GM19239 (cell line): Measurements from ENCODE around the gene PPM1G.
A peak's percentile ranks its signal among the peaks of the same experiment; 100 is the strongest.
"Not testable (repeated sequence)": the region's sequence is repeated elsewhere in the genome, so short reads cannot be mapped to it uniquely, and the experiment has no call there.

Source experiments
- DNase-seq: peaks from one replicate; pipeline ENCODE4 v3.0.0; 2011; ENCODE audit warnings: low spot score; ENCODE audit not compliant: insufficient read length
- FAIRE-seq: peaks from 2 replicates; lab custom pipeline; 2011; peaks lifted over from hg19 to GRCh38; lab: Jason Lieb, UNC

The PPM1G gene

DNA sequence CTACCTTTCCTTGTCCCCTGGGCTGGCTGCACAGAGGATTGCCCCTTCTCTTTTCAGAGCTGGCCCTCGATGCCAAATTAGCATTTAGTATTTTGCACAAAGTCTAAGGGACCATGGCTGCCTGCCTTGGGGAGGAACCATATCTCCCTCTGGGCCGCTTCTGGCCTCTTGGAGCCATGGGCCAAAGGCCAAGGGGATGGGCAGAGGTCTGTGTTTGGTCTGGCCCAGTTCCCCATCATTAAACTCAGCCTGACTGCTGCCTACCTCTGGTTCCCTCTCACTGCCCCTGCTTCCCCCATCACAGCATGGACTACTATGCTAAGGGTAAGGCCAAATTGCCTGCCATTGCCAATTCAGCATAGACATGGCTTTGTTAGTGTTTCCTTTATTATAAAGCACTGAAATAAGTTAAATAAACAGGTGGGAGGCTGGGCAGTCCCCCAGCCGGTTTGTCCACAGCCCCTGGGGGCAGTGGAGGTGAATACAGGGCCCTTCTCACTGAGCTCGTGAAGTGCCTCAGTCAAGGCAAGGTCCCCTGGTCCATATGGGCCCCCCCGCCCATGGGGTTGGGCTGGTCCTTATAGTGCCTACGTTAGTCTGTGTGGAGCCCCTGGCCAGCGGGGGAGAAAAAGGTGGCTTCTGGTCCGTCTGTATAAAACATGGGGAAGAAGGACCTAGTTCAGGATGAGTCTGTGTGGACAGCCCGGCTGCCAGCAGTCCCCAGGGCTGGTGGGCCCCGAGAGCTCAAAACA is 32.3 kb downstream of the PPM1G start:
- no peak for FAIRE-seq

GRCh38 chr2:27376151-27376865 is 33.1 kb downstream of the PPM1G start:
- no peak for FAIRE-seq
- no peak for DNase-seq

More for the DNA sequence above, 32.3 kb downstream of the PPM1G start:
- DNase-seq: no peak

DNA sequence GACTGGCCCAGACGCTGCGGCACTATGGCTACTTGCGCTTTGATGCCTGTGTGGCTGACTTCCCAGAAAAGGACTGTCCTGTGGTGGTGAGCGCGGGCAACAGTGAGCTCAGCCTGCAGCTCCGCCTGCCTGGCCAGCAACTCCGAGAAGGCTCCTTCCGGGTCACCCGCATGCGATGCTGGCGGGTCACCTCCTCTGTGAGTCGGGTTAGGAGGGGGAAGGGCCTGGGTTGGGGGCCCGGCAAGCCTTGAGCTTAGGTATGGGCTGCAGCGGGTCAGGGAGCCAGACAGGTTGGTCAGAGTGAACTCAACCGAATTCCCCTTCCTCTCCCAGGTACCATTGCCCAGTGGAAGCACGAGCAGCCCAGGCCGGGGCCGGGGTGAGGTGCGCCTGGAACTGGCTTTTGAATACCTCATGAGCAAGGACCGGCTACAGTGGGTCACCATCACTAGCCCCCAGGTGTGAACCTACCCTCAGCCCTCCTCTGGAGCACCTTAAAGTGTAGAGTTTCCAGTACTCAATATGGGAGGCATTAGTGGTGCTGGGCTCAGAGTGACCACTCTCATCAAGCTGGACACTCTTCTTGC is 33.8 kb downstream of the PPM1G start:
- FAIRE-seq: no peak
- DNase-seq: no peak

DNA sequence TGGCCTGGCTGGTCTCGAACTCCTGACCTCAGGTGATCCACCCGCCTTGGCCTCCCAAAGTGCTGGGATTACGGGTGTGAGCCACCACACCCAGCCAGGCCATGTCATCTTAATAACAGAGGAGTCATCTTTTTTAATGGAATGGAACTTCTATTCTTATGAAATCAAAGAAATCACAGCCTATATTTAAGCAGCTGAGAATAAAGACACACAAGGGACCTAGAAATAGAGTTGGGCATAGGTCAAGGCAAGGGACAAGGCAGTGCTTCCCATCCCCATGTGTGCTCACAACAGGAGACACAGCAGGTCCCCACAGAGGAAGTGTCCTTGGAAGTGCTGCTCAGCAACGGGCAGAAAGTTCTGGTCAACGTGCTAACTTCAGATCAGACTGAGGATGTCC is 35.8 kb downstream of the PPM1G start:
- FAIRE-seq (no peak), DNase-seq (no peak)

DNA sequence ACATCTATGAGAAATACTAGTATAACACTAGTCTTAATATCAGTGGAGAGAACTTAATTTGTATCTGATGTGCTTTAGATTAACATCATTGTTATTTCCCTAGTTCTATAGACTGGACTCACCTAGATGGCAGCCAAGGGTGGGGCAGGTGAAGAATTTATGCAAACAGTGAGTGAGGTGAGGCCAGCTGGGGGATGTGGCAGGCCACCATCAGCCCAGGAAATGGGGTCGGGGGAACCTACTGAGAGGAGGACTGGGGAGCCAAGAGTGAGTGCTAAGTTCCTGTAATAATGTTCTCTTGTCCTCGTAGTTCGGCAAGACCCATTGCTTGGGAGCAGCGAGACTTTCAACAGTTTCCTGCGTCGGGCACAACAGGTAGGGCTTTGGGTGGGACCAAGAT is 36.5 kb downstream of the PPM1G start:
- DNase-seq (no peak), FAIRE-seq (no peak)

GRCh38 chr2:27370816-27371620 is 38.4 kb downstream of the PPM1G start:
- DNase-seq: peak; percentile 24
- FAIRE-seq: peak; percentile 74

DNA sequence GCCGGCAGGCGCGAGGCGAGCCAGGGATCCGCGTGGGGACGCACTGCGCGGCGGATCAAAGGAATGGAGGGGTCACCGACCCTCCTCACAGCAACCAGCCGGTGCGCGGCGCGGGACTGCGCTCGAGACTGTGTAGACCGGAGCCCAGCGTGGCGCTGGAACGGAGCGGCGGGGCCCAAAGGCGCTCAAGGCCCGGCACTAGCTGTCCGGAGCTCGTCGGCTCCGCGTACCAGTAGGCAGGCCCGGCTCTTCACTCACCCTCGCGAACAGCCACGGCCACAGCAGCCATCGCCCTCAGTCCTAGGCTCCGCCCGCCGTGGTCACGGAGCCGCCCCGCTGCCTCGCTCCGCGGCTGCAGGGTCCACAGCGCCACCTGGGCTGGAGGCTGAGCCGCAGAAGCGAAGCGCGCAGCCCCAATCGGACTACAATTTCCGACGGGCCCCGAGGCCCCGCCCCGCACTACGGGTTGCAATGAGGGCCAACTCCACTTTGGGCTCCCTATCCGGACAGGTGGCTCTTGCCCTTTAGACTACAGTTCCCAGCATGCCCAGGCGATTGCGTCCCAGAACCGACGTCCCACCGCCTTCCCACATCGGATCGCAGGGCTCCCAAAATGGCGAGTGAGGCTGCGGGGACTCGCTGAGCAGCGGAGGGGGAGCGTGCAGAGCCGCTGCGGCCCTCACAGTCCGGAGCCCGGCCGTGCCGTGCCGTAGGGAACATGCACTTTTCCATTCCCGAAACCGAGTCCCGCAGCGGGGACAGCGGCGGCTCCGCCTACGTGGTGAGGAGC is 39.2 kb downstream of the PPM1G start, which contains the start of the genes EIF2B4 and SNX17:
TSS of gene EIF2B4 (minus strand) at position 313 of the 790 bp plus-strand sequence. CDS start at position 289, 24 bp downstream.
TSS of gene SNX17 (plus strand) at position 591 of the 790 bp plus-strand sequence. CDS start at position 719, 128 bp downstream.
- FAIRE-seq: peak; percentile 96
- DNase-seq: peak; percentile 90

GRCh38 chr2:27369471-27370025 is 39.8 kb downstream of the PPM1G start:
- peak; percentile 47 for FAIRE-seq
- DNase-seq: peak; percentile 29

- no peak for FAIRE-seq
- DNase-seq: no peak
Observed at GRCh38 chr2:27363933-27364332, 45.5 kb downstream of the PPM1G start.

DNA sequence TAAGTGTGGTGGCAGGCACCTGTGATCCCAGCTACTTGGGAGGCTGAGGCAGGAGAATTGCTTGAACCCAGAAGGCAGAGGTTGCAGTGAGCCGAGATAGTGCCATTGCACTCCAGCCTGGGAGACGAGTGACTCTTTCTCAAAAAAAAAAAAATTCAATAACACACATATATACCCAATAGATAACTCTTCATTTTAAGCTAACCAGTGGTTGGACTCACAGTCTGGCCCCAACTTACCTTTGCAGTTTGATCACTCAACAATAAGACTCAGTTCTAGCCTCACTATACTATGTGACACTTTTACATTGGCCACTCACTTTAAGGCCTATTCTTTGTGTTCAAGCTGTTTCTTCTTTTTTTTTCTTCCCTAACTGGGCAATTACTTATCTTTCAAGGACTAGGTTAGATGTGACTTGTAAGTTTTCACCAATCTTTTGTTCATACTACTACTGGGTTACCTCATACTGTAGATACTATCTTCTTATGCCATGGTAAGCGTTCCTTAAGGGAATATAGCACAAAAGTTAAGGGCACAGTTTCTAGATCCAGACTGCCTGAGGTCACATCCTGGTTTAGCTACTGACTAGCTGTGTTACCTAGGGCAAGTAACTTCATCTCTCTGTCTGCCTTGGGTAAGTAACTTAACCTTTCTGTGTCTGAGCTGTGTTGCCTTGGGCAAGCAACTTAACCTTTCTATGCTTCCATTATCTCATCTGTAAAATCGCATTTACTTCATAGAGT is 46.5 kb downstream of the PPM1G start:
- FAIRE-seq (no peak), DNase-seq (no peak)

DNA sequence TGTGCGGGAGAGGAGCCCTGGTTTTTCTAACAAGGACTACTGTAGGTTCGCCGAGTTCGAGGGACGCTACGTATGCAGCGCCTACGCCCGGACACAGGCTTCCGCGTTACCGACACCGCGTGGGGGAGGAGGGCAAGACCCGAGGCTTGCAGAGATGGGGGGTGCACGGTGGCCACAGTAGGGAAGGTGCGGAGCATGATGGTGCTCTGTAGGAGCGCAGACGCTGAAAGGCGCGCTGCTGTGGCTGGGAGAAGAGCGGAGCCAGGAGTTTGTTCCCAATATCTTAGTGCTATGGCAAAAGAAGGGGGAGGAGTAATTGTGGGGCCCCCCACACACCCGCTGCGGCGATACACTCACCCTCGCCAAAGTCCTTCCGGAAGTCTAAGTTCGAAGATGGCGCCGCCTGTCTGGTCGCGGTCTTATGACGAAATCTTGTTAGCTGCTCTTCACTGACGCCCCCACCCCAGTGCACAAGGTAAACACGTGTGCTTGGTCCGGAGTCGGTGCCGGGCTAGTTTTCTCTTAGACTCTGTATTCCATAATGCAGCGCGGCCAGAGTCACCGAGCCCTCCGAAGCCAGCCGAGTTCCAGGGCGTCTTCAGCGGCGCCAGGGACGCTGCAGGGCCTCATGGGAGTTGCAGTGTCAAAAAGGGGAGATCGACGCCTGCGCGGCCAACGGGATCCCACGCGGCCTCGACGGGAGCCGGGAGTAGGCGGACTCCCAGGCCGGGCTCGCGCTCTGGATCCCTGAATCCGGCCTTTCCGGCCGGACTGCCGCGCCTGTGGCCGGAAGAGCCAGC is 52.8 kb downstream of the PPM1G start, which contains the start of gene GTF3C2:
TSS of gene GTF3C2 (minus strand) at position 383 of the 800 bp plus-strand sequence. CDS start 13,210 bp downstream, outside the sequence.
- DNase-seq (peak; percentile 86), FAIRE-seq (peak; percentile 83)

DNA sequence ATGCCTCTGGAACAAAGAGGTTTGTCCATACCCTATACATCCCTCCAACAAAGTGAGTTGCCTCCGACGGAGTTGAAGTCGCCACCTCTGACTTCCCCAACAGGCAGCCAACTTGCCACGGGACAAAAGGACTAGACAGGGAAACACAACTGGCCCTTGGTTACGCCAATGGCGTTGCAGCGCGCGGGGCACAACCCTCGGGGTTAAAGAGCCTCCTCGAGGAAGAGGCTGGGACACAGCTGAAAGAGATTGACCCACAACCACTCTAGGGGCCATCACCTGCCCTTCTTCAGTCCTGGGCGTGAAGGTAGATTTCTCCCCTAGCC is 53.4 kb downstream of the PPM1G start:
- DNase-seq: peak; percentile 55
- FAIRE-seq: peak; percentile 59

GRCh38 chr2:27354597-27354927 is 54.8 kb downstream of the PPM1G start:
- FAIRE-seq (no peak), DNase-seq (no peak)

GRCh38 chr2:27353762-27354596 is 55.4 kb downstream of the PPM1G start:
- FAIRE-seq: no peak

GRCh38 chr2:27353386-27353761 is 56.0 kb downstream of the PPM1G start:
- FAIRE-seq, DNase-seq: not testable (repeated sequence)

More at GRCh38 chr2:27353762-27354596, 55.4 kb downstream of the PPM1G start:
- no peak for DNase-seq

DNA sequence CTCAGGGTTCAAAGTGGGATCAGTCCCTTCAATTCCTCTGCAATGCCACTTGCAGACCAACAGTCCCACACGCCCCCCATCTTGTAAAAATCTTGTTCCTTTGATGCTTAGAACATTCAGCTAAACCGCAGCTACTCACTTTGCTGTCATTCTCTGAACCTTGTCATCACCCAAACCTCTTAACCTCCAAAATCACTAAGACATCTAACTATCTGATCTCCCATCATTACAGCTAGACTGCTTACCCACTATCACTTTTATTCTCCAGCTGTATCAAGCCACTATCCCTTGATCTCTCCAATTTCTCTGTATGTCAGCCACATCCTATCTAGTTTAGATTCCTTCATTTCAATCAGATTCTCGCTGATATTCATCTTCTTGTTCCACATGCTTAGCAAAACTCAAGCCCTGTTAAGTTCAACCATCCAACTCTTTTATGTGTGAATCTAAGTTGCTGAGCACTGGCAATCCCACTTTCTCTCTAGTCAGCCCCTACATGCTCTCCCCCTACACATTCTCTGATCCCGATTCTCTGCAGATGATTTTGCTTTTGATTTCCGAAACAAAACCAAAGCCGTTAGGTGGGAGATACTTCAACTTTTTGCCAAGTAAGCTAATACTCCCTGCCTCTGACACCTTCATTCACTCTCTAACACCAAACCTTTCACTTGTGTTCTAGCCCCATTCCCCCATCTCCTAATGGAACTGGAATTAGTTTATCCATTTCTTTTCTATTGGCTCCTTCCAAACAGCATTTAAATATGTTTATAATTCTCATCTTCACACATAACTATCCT is 57.4 kb downstream of the PPM1G start:
- no peak for FAIRE-seq
- no peak for DNase-seq
